ENCODE data around the gene FAM187B.

GRCh38 chr19:35267353-35267817 lies 38.8 kb upstream of the FAM187B start:
- TF ChIP-seq CTCF (IDR thresholded peaks at IDR 0.05; ENCODE audit: low read depth, low read length, poor library complexity, severe bottlenecking) (no peak), EZH2phosphoT487 (IDR thresholded peaks at IDR 0.05; ENCODE audit: borderline replicate concordance, low read length) (no peak)
